ENCODE results near the gene EVL.

The EVL gene

DNA sequence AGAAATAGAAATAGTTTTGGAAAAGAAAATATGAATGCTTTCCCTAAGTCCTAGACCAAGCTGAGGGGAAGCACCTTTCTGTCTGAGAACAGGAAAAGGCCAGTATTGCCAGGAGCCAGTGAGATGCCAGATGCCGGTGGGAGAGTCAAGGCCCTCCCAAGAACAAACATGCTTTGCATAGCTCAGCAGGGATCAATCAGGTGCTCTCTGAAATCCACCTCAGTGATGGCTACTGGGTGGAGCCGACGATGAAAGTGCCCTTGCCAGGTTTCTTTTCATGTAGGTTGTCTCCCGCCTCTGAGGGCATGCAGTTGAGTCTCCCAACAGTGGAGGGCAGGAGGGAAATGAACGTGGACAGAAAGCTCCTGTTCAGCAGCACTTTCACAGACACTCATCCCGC, 66.0 kb downstream of the EVL start:
- no peak for DNase-seq (ENCODE audit: low spot score)

DNA sequence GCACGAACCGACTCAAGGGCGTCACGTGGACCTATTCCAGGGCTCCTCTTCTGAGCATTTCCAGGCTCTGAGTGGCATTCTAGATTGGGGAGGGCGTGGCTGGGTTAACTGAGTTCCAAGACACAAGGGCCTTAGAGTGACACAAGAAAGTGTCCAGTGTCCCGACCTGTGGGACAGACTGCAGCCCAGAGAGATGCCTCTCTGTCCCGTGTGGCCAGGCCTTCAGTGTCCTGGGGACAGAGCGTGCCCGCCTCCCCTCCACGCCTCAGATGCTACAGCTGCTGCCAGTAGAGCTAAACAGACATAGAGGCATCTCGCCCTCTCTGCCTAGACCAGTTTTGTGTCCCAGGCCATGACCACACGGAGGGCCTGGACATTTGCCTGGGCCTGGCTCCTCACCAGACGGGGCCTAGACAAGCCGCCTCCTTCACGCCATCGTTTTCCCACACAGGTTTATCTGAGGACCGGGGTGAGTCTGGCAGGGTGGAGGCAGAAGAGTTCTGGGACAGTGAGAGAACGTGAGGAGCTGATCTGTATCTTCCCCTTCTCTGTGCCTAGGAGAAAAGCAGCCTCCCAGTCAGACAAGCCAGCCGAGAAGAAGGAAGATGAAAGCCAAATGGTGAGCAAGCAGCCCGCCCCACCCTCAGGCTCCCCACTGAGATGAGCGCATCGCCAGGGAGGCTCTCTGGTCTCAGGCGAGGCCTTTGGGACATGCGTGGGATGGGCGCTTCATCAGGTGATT, 67.1 kb downstream of the EVL start:
- no peak for DNase-seq (ENCODE audit: low spot score)

GRCh38 chr14:100132903-100133510, 67.8 kb downstream of the EVL start:
- no peak for DNase-seq (ENCODE audit: low spot score)

GRCh38 chr14:100134586-100134985, 69.4 kb downstream of the EVL start:
- DNase-seq (ENCODE audit: low spot score), result no peak

- no peak for DNase-seq (ENCODE audit: low spot score)
Measured at GRCh38 chr14:100135073-100135472, 69.9 kb downstream of the EVL start.

GRCh38 chr14:100135784-100136183, 70.6 kb downstream of the EVL start:
- no peak for DNase-seq (ENCODE audit: low spot score)

DNA sequence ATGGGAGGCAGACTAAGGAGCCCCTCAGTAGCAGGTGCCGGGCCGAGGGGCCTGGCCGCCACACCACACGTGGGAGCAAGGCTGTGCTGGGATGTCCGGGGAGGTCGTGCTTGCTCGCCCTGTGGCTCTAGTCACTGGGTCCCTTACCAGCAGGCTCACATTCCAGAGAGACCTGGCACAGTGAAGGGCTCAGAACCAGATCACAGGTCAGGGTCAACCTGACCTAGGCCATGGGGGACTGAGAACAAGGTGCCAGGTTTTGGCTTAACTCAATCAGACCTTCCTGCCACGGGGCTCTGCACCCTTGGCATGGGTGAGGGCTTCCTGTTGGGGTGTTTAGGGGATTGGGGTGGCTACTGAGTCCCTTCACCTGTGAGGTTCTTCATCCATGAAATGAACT, 72.0 kb downstream of the EVL start:
- no peak for DNase-seq (ENCODE audit: low spot score)

GRCh38 chr14:100138082-100138787, 73.0 kb downstream of the EVL start:
- DNase-seq (ENCODE audit: low spot score), result no peak

DNA sequence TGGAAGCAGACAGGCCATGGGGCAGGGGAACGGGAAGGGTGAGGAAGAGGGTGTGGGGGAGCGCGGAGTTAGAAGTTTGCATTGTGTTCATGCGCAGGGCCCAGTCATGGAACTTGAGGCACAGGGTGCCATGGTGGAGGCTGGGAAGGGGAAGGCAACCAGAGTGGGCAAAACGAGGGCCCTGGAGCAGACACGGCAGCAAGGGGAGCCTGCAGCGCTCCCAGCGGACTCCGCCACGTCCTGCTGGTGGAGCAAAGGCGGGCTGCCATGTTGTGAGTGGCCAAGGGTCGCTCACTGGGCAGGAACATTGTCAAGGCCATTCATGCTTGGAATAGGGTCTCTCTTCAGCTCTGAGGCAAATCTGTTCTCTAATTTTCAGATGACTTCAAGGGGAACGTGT, 73.7 kb downstream of the EVL start:
- DNase-seq (ENCODE audit: low spot score), result no peak

DNA sequence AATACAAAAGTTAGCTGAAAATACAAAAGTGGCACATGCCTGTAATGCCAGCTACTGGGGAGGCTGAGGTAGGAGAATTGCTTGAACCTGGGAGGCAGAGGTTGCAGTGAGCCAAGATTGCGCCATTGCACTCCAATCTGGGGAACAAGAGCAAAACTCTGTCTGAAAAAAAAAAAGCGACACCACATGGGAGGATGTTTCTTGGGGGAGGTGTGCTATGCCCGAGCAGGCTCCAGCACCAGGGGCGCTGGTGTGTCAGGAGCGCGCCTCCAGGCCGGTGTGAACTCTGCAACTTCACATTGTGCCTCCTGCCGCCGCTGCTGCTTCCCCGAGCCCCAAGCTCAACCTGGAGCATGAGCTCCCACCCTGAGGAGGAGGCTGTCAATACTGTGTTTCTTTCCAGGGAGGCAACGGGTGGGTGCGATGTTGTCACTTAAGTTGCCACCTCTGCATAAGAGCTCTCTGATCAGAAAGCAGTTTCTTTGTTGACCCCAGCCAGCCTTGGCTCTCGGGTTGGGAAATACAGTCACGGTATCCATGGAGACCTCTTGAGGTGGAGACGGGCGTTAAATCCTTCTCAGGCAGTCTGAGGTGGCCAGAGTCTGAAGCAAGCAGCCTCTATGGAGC, 75.3 kb downstream of the EVL start:
- DNase-seq (ENCODE audit: low spot score), result no peak

DNA sequence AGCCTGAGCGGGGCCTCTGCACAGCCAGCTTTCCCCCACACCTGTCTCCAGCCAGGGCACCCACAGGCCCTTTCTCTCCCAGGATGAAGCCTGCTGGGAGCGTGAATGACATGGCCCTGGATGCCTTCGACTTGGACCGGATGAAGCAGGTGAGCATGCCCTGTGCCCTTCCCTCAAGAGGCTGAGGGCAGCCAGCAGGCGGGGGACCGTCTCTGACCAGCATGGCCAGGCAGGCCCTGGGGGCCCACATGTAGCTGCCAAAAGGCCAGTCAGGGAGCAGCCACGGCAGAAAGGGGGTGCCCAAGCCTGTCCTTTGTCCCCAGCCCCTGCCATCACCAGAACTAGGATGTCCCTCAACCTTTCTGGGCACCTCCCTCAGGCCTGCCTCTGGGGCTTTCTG, 75.9 kb downstream of the EVL start:
- DNase-seq (ENCODE audit: low spot score), result no peak

- no peak for DNase-seq (ENCODE audit: low spot score)
Measured at GRCh38 chr14:100142073-100143040, 77.1 kb downstream of the EVL start.

- DNase-seq (ENCODE audit: low spot score), result no peak
Measured at GRCh38 chr14:100143523-100143922, 78.3 kb downstream of the EVL start.

- DNase-seq (ENCODE audit: low spot score), result no peak
Measured at GRCh38 chr14:100143934-100144333, 78.7 kb downstream of the EVL start.

GRCh38 chr14:100144645-100144995, 79.4 kb downstream of the EVL start:
- DNase-seq (ENCODE audit: low spot score), result no peak

GRCh38 chr14:100144996-100145646, 79.9 kb downstream of the EVL start:
- DNase-seq (ENCODE audit: low spot score), result no peak

DNA sequence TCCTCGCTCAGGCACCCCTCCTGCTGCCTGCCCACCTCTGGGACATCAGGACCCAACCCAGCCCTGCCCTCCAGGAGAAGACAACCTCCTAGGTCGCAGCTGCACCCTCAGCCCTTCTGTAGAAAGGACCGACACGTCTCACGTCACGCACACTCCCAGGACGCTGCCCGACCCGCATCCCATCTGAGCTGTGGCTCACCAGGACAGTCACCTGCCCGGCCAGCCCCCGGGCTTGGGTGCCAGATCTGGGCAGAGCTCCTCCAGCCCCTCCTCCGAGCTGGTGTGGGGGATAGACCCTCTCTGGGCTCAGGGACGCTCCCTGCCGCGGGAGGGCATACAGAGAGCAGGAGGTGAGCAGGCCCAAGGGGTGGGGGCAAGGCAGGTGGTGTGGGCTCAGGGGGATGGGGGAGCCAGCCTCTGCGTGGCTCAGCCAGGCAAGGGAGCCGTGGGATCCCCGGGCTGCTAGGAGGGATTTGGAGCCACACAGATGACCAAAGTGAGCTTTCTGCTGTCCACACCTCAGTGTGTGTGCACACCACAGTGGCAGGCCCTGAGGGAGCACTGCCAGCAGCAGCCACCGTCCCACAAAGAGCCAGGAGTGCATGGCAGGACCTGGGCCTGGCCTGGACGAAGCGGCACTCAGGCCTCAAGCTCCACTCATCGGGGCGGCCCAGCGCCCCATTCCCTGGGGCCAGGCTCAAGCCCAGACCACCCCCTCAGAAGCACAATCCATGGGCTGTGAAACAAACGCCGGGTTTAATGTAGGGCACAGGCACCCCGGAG, 80.7 kb downstream of the EVL start:
- DNase-seq (ENCODE audit: low spot score), result no peak

DNA sequence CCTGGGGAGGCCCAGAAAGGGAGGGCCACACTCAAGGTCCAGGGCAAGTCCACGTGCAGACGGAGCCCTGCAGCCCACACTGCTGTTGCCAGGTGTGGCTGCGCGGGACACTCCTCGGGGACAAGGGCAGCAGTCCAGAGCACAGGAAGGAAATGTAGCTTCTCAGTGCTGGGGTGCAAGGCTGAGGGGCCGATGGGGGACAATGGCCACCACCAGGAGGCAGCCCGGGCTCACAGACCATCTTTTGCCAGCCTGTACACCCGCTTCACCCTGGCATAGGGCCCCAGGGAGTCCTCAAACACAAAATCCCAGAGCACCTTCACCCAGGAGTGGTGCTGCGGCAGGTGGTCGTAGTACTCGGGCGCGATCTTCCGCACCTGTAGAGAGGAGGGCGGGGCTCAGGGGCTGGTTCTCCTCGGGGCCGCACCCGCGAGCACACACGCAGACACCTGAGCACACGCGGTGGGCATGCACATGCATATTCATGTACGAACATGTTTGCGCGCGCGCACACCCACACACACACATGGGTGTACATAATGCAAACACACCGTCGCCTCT, 81.4 kb downstream of the EVL start:
- no peak for DNase-seq (ENCODE audit: low spot score)

GRCh38 chr14:100147181-100147631, 82.0 kb downstream of the EVL start:
- peak; percentile 78 for DNase-seq (ENCODE audit: low spot score)
